CD4-positive, alpha-beta T cell treated with Interferon gamma for 1 hour (primary cell): ENCODE data around the gene HMGB1.
"Not testable (repeated sequence)": the region's sequence is repeated elsewhere in the genome, so short reads cannot be mapped to it uniquely, and the experiment has no call there.

Experiments used
- DNase-seq: peaks from one replicate; pipeline ENCODE4 v3.0.0-alpha.2; 2020

Gene HMGB1

DNA sequence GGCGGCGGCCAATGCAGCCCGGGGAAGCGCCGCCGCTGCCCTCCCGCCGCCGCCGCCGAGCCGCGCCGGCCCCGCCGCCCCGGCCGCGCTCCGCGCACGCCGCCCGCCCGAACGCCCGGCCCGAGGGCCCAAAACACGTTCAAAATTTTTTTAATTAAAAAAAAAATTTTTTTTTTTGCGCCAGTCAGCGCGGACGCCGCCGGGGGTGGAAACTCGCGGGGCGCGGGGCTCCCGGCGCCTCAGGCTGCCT lies 468 bp downstream of the HMGB1 start:
- no peak for DNase-seq

DNA sequence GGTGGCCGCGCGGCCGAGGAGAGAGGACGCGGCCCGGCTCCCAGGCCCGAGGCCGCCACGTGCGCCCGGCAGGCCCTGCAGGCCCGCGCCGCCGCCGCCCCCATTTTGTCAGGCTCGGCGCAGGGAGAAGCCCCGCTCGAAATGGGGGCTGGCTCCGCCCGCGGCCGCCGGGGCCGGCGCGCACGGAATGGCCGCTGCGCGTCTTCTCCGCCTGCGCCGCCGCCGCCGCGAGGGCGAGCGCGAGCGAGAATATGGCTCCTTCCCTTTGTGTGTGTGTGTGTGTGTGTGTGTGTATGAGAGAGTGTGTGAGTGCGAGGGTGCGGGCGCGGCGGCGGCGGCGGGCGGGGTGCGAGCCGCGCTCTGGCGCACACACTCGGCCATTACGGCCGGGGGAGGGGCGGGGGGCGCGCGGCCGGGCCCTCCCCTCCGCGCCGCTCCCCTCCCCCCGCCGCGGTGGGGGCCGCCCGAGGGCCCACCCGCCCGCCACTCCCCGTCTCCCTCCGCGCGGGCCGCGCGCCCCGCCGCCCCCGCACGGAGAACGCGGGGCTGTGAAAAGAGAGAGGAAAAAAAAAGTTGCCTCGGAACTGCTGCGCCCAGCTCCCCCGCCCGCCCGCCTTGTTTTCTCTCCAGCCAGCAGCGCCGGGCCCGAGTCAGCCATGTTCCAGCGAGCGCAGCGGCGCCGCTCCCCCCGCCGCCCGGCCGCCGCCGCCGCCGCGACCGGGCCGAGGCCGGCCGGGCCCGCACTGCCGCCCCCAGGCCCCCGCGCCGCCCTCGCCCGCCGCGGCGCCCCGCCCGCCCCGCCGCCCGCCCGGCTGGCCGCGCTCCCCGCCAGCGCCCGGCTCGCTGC lies 1.0 kb downstream of the HMGB1 start:
- DNase-seq = peak; percentile 81

DNA sequence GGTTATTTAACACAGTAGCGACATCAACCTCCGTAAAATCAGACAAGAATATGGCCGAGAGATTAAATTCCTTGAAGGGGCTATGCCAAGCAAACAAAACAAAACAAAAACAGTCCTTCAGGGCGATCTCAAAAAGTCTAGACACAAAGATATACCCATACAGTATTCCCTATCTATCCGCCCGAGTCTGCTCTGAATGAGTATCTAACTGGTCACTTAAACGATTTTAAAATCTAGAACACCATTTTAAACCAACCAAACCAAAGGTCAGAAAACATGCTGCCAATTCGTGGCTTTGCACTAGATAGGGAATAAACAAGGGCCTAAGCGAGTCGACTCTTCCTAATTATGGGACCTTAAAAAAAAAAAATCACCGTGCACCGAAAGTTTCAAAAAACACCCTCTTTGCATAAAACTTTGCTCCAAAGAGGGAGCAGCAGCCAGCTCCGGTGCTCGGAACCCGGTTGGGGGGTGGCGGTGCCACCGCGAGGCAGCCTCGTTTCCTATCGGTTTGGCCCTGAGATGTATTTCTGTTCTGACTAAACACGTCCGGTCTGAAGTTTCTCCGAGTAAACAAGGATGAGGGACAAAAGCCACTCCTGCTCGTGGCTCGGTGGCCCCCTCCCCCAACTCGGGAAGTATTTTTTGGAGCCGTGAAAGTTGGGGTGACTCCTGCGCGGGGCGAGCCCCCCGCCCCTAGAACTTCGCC lies 1.8 kb downstream of the HMGB1 start:
- DNase-seq = peak; percentile 61

DNA sequence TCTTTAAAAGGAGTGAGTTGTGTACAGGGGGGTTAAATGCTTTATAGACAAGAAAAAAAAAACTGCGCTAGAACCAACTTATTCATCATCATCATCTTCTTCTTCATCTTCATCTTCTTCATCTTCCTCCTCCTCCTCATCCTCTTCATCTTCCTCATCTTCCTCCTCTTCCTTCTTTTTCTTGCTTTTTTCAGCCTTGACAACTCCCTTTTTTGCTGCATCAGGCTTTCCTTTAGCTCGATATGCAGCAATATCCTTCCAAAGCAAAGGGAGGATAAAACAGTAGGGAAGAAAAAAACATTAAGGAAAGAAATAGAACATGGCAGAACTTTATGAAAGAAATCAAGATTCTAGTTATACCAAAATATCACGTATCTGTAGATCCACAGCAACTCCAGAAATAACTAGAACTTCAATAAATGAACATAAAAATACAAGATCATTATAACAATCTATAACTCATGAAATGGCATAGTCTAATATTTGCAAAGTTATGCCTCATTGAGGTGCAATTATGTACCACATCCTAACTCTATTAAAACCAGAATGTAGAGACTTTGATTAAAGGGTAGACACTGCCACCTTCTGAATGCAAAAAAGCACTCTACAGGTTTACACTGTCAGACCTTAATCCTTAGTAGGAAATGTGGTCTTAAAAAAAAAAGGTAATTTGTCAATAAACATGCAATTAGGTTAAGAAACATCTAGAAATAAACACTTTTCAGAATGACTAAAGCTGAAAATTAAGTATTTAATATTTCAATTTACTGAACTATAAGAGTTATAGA lies 4.3 kb downstream of the HMGB1 start:
- not testable (repeated sequence) for DNase-seq

DNA sequence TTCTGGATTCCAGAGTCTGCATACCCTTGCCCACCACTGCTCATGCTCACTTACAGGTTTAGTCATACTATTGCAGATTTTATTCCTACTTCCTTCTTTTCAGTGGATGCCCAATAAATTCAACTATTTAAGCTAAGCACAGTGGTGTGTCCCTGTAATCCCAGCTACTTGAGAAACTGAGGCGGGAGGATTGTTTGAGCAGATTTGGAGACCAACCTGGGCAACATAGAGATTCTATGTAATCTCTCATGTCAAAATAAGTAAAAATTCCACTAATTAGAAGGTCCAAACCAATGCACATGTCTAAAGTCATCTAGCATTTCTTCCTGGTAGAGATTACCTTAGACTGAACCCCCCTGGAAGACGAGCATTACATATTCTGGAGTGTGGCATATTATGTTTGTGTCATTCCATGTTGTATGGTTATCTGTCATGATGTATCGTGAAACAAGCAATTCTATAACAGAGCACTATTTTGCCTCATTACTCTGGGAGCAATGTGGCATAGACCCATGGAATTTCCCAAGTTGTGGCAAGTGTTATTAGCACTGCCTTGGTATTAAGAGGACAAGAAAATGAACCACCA lies 8.3 kb downstream of the HMGB1 start:
- no peak for DNase-seq

DNA sequence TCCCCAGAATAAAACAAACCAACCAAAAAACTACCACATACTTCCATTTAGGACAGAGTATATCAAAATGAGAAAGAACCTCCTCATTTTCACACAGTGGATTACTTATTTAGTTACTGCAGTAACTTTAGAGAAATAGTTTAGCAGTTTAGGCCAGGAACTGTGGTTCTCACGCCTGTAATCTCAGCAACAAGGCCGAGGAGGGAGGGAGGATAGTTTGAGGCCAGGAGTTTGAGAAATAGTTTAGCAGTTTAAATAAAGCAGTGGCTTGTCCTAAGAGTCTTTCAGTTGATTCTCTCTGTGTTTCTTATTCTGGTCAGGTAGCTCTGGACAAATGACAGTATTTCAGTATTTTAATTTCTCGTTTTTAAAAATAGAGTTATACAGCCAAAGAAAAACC lies 9.4 kb downstream of the HMGB1 start:
- no peak for DNase-seq

DNA sequence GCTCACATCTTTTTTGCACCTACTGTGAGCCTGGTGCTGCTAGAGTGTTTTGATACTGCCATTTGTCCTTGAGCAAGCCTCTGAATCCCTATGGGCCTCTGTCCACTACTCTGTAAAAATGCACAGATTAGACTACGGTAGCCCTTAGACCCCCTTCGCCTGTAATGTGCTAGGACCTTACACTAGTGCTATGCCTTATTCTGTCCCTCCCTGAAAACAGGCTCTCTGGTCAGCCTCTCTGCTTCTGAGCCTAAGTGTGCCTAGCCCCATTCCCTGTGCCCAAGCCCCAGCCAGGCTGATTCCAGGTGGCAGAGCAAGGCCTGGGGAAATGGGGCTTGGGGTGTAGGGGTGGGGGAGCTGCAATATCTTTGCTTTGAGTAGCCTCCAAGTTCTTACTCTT lies 10.7 kb downstream of the HMGB1 start:
- DNase-seq = no peak

DNA sequence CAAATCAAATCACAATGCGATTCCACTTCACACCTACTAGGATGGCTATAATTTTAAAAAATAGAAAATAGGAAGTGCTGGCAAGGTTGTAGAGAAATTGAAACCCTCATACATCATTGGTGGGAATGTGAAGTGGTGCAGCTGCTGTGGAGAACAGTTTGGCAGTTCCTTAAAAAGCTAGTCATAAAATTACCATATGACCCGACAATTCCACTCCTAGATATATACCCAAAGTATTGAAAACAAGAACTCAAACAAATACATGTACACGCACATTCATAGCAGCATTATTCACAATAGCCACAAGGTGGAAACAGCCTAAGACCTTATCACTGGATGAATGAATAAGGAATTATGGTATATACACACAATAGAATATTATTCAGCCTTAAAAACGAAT lies 12.0 kb downstream of the HMGB1 start:
- no peak for DNase-seq

DNA sequence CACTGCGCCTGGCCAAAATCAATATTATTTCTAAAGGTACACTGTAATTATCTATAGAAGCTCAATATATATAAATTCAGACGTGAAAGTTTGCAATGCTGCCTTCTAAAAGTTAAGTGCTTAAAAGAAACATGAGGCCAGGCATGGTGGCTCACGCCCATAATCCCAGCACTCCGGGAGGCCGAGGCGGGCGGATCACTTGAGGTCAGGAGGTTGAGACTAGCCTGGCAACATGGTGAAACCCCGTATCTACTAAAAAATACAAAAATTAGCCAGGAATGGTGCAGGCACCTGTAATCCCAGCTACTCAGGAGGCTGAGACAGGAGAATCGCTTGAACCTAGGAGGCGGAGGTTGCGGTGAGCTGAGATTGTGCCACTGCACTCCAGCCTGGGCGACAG lies 14.3 kb downstream of the HMGB1 start:
- DNase-seq = not testable (repeated sequence)

DNA sequence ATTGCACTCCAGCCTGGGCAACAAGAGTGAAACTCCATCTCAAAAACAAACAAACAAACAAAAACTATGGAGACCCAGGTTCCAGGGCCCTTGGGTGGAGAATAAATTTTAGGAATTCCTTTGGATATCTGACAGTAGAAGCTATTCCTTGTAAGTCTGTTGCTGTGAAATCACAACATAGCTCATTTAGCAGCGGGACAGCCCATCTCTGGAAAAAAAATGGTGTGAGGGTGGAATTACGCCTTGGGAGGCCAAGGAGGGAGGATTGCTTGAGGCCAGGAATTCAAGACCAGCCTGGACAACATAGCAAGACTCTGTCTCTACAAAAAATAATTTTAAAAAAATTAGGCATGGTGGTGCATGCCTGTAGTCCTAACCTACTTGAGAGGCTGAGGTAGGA lies 15.7 kb downstream of the HMGB1 start:
- no peak for DNase-seq

DNA sequence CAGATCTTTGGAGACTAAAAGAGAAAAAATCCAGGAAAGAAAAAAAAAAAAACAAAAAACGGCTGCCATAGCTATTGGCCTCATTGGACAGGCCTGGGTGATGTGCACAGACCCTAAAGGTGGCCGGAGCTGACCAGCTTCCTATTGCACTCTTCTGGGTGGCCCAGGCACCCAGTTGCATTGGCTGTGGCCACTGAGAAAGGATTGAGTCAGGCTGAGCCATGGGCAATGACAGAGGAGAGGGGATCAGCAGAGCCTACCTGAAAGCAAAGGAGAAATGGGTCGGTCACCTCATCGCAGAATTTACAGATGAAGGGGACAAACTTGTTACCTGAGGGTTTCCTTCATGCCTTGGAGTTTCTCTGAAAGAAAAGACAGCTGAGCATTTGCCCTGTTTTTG lies 17.3 kb downstream of the HMGB1 start:
- no peak for DNase-seq

DNA sequence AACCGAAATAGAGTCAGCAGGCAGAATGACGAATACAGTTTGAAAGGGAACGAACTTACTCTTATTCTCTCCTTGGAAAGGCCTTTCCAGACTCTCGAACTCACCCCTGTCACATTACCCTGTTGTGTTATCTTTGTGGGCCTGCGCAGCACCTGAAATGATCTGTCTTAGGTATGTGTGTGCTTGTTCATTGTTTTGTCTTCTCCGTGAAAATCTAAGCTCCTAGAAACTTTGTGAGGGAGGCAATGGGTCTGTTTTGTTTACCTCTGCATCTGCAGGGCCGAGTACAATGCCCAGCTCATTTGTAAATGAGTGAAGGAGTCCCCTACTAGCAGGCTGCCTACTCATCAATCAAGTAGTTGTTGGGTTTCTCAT lies 19.6 kb downstream of the HMGB1 start:
- DNase-seq = no peak

DNA sequence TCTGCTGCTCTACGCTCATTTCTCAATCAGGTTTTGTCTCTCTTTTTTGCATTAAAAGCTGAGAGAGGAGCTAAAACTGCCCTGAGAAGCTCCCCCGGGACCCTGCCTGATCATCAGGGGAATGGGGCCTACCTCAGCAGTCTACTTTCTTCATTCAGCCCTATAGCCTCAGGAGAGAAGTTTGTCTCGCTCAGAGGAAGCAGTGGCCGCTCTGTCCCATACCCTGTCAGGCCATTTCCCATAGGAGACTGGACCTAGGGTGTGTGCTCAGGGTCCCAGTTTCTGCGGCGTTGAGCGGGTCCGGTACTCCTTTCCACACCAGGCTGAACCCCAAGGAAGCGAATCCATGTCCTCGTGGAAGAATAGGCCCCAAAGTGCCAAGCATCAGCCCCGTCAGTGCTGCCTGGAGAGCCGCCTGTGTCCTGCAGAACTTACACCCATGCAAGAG lies 21.8 kb downstream of the HMGB1 start:
- peak; percentile 44 for DNase-seq

DNA sequence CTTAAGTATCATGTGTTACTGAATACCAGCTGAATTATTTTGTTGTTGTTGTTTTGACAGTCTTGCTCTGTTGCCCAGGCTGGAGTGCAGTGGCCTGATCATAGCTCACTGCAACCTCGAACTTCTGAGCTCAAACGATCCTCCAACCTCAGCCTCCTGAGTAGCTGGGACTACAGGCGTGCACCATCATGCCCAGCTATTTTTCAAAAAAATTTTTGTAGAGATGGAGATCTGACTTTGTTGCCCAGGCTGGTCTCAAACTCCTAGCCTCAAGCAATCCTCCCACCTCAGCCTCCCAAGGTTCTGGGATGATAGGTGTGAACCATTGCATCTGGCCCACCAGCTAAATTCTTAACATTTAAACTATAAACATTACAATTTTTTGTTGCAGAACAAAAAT lies 22.2 kb downstream of the HMGB1 start:
- not testable (repeated sequence) for DNase-seq

DNA sequence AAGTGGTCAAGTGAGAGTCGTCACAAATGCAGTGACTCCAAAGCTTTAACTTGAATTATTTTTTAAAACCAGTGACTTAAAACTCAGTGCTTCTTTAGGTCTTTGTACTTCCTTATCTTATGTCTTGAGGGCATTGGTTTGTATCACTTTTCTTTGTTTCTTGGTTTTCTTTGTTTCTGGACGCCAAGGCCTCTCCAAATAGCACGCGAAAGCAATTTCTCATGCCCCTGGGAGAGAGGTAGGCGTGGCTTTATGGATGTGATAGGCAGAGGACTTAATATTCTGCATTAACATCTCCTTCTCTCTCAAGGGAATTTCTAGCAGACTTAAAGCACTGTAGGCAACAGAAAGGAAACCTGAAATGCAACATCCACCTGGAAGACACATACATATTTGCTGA lies 22.8 kb downstream of the HMGB1 start:
- no peak for DNase-seq

DNA sequence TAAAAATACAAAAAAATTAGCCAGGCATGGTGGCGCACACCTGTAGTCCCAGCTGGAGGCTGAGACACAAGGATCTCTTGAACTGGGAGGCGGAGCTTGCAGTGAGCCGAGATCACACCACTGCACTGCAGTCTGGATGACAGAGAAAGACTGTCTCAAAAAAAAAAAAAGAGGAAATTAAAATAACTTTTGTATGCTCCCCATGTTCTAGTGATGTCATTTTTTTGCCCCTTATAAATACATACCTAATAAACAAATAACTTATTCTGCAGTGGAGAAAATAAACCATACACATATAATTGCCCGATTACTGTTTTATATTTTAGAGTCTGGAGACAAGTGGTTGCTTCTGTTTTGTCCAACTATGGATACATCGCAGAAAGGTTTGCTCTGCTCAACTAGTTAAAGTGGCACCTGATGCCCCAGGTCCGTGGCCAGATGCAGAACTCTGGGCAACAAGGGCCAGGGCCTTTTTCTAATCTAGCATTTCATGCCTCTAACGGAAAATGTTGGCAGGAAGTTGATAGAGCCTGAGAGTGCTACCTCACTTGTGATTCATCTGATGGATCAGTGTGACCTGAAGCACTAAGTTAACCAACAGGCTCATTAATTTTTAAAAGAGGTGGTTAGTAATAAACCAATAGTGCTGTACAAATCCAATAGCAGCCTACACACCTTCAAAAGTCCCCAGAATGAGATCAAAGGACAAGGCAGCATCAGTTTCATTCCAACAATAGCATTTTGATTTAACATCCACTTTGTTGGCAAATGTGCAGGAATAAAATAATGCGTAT lies 24.6 kb downstream of the HMGB1 start:
- no peak for DNase-seq

DNA sequence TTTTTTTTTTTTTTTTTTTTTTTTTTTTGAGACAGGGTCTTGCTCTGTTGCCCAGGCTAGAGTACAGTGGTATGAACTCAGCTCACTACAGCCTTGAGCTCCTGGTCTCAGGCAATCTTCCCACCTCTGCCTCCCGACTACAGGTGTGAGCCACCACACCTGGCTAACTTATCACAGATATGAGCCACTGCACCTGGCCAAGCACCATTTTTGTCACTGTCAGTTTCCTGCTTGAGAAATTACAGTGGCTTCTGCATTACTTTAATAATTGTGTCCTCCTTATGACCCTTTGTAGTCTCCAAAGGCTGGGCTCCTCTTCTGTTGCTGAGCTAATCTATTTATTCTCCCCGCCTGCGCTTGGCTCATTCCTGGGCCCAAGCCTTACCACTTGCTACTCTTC lies 27.4 kb downstream of the HMGB1 start:
- DNase-seq = no peak

DNA sequence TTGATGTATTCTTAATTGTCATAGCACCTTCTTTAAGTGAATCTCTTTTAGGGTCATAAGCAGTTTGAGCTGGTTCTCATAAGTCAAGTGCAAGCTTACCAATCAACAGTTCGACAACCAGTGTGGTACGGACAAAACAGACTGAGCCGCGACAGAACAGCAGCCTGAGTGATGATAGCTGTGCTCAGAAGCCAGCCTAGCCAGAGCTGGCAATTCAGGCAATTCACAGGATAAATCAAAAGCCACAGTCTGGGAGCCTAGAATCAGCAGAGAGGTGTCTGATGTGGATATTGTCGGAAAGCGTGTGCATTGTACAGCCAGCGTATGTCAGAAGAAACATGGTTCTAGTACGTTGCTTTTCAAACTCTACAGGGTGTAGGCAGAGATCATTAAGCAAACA lies 28.6 kb downstream of the HMGB1 start:
- DNase-seq = no peak

DNA sequence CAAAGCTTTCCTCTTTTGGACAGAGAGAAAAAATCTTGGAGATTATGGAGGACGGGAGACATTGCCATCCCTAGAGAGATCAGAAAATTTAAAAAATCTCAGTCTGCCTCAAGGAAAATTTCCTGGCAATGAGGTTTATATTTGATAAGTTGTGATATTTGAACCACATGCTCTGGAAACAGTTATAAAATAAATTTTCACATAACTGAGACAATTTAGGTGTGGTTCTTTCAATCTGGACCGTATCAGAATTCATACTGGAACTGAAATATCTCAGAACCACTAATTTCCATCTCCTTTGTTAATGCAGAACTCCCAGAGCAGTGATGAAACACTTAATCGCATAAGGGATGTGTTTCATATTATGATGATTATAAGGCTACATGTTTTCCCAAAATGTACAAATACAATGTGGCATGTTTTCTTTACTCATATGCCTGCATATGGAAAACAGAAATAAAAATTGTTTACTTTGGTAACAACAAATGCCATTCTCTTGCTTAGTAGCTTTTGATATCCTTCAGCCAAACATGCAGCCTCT lies 29.8 kb downstream of the HMGB1 start:
- no peak for DNase-seq

DNA sequence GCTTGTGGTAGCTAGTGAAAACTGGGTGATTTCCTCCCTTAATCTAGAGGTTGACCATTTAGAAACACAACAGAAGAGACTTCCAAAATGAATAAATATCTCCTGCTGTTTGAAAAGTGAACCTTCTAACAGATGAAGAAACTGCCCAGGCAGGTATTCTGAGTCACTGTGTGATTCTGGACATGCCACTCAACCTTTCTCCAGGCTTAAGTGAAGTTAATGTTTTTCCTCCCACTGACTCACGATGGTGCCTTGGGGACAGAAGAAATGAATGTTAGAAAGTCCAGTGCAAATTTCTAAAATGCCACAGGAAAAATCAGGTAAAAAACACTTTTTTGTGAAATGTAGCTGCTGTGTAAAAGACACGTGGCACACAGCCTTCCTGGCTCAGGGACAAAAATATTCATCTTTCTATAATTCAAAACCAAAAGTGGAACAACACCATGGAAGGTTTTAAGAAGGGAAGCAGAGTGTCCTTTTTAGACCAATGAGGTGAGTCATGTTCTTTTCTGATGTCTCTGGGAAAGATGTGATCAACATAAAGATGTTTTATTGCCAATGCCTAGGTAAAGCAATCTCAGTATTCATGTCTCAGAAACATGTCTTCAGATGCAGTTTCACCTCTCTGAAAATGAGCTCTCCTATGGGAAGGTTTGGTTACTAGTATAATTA lies 34.3 kb downstream of the HMGB1 start:
- DNase-seq = no peak

DNA sequence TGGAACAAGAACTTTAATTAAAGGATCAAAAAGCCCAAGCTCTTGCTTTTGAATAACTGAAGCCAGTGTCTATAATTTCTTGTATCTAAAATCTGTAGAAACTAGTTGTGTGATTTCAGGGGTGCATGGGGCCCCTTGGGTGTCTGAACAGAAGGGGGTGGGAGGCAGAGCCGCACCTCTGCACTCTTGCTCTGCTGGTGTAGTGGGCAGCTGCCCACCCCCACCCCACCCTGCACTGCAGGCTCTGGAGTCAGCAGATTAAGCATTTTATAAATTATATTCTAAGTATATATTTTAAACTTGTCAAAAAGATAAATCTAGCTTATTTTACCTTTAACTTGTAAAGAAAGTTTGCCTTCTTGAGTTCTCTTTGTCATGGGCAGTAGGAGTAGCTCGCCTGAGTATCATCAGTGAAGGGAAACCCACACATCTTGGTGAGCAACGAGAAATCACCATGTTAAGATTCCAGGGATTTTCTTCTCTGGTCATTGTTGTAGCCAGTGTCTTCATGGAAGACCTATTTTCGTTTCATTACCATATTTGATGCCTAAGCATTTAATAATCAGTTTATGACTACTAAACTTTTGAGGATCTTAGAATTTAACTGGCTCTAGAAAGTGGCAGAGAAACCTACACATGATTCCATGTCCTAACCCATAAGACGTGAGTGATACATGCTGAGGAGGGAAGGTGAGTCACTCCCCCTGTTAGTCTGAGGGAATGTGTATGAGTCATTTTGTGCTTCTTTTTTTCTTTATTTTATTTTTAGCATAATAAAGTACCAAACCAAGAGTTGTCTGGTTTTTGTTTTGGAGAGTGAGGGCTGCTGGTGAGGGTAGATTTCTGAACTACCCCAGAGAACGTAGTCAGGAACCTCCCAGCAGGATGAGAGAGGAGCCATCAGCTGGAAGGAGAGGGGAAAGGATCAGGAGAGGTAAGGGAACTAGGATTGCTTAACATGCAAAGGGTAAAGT lies 35.7 kb downstream of the HMGB1 start:
- DNase-seq = no peak
